Stimulated activated CD4-positive, alpha-beta T cell treated with anti-CD3 and anti-CD28 coated beads, TNF-alpha, amount 100 ng/mL, for 1 hour (primary cell): ENCODE data around the gene TK2.
A peak's percentile ranks its signal among the peaks of the same experiment; 100 is the strongest.

Source experiments
- DNase-seq, 3 donors: peaks; one replicate each; pipeline ENCODE4 v3.0.0-alpha.2; 2020; ENCODE audit warnings: low read depth in 3 of 3, low spot score in 1 of 3

TK2 gene

DNA sequence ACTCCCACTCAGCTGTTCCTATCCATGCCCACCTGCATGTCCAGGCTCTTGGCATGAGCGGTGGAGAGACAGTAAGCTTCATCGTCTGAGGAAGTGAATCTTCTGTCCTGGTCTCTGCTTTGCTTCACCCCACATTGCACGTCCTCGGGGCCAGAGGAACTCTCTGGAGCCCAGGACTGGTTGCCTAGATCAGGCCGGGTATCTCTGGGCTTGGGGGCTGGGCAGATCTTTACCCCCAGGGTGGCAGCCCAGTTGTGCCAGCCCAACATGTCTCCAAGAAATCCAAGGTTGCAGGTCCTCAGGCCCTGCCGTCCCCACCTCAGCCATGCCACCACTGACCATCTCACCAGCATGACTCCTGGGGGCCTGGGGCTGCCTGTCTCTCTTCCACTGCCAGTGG is 64.5 kb downstream of the TK2 start:
- no peak for DNase-seq

DNA sequence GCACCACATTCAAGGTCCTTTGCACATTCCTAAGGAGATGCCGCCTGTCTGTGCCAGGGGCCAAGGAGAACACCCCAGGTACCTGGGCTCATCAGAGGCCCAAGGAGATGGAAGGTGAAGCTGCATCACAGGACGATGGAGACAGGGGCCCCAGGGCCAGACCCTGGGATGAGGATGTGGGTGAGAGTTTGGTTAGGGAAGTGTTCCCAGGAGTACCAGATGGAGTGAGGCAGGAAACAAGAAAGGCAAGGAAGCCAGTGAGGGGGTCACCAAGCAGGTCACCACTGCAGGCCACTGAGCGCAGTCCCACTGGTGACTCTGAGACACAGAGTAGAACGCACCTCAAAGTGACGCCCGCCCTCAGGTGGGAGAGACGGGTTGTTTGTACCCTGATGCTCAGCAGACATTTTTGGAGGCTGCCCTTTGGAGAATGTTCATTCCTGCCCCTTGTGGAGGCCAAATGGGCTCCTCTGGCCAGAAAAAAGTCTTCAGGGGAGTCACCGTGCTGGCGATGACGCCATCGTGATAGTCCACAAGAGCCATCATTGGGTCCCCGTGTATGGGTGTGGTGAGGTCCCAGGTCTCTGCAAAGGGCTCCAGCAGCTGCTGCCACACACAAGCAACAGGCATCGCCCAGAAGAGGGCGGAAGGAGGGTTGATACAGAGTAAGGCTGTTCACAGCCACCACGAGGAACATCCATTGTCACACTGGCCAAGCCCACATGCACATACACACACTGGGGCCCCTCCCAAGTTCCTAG is 65.3 kb downstream of the TK2 start:
- DNase-seq, result no peak

DNA sequence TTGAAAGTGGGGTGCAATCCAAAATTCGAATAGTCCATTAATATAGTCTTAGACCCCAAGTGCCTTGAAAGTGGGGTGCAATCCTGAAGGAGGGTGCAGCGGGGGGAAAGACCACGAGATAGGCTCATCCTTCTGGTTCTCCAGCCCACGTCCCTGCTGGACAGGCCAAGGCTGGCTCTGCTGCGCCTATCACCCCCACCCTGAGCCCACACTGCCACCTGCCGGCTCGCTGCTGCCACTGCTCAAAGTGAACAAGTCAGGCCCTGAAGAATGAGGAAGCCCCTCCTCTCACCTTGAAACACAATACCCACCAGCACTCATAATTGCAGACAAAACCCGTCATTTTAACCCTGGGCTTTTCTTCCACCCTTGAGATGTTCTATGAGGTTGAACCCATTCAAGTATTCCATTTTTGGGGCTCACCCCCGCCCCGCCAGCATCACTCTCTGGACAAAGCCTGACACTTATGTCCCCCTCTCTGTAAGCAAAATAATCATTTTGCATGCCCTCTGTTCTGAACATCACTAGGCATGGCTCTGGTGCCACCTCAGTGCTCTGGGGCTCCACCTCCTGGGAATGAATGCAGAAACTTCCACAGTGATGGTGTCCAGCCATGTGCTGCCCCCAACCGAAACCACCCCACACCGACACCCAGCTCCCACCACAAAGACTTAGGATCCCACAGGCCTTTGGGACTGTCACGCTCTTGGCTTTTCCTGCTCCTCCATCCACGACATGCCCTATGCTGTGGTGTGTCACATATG is 66.1 kb downstream of the TK2 start:
- peak; percentile 32 to 69 (median 41) for DNase-seq

DNA sequence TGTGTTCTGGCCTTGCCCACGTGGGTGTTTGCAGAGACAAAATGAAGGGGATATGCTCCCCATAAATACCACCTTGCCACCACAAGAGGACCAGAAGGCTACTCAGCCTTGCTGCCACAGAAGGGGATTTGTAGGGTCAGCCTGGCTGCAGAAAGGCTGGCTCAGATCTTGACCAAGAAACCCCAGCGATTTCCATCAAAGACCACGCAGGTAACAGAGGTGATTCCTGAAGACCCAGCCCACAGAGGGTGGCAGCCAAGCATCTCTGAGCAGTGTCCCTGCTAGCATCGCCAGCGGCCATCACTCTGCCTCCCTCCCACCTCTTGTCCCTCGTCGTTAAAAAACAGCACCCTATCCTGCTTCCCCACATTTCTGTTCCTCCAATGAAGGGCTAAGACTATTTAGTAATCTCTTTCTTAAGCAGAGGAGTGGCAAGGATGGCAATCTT is 68.0 kb downstream of the TK2 start:
- no peak for DNase-seq

DNA sequence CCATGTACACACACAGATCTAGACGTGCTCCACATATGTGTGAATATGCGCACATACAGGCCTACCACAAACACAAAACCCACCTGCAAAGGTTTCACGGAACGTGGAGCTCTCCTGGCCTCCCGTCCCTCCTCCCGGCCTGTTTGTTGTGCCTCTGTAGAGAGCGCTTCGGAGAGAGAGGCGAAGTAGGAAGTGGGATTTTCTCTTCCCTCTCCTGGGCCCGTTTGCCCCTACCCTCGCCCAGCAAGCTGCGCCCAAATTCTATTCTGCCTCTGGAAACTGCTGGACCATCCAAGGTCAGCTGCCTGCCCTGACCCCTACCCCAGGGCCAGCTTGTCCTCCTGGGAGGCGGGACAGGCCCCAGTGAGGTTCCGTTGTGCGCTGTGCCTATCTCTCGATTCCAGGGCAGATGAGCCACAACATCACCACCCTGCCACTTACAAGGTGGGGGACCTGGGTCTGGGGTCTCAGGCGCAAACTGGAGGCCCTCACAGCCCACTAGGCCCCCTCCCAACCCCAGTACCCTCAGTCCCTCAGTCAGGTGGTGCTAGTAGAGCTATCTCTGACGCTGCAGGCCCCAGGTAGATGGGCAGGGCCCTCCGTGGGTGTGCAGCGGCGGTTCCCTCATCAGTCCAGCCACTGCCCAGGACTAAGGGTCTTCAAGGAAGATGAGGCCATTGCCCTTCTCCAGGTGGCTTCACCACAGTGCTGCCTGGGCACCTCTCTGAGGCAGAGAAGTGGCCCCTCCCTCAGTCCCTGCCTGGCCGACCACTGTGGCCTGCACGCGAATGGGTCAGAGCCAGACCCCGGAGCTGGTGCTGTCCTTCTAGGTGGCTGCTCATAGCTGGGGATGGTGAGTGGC is 68.6 kb downstream of the TK2 start:
- no peak for DNase-seq

DNA sequence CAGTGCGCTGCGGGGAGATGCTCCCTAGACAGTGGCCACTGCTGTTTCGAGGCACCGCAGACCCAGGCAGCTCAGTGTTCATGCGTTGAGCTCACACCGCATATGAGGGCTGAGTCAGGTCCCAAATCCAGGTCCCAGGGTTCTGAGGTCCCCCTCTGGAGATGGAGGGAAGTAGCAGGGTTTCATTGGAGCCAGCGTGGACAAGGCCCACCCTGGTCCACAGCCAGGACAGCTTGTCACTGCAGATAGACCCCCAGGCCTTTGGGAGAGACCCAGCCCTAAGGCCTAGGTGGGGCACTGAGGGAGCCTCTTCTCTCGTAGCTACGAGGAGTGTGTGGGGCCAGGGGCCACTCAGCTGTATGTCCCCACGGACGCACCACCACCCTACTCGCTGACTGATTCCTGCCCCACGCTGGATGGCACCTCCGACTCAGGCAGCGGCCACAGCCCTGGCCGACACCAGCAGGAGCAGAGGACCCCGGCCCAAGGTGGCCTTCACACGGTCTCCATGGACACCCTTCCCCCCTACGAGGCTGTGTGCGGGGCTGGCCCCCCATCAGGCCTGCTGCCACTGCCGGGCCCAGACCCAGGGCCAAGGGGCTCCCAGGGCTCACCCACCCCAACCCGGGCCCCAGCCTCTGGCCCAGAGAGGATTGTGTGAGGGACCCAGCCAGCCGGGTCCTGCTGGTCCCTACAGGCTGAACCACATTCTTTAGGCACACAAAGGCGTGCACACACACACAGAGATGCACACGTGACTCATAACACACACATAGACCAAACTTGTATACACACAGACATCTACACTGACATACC is 69.4 kb downstream of the TK2 start:
- no peak for DNase-seq

DNA sequence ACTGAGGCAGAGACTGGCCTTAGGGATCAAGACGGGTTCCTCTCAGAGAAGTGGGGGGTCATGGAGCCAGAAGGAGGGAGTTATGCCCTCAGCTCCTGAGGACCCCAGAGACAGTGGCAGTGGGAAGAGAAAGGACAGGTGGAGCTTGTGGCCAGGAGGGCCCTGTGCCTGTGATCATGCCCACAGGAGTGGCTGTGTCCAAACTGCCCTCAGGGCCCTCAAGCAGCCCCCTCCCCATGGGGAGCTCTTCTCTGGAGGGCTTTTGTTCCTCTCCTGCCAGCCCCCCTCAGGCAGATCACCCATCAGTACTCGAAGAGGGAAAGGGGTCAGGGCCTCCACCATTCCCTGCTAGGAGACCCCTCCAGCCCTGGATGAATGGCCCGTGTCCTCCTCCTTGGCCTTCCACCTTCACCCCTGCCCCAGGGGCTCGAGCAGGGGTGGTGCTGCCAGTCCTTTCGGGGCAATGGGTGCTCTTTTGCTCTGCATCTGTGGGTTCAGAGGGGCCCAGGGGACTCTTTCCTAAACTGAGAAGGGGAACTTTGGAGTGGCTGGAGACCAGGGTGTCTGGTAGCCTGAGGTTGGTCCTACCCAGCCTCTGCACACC is 70.2 kb downstream of the TK2 start:
- no peak for DNase-seq

DNA sequence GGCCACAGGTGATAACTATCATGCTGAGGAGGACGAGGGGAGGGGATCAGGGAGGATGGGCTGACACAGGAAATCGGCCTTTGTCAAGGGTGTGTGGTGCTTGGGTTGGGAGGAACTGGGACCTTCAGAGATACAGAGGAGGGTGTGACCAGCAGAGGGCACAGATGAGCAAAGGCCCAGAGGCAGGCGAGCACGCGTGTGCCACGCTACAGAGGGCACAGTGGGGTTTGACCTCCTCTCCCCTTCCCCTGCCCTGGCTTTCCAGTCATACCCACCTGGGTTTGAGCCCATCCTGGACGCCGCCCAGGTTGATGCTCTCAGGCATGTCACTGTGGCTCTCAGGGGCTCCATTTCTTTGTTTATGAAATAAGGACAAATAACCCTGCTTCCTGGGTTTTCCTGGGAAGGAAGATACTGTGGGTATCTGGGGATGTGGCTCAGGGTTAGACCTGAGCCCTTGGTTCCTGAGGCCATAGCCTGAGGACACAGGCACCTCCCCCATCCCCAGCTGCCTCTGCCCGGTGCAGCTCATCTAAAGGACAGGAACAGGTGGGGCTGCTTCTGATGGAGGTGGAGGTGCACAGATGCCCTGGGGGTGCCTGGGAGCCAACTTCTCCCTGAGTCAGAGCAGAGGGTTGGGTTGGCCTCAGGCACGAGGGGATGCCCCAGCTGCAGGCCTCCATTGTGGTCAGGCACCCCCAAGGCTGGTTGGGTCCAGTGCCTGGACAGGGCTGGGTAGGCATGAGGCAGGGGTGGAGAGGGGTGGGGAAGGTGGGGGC is 71.0 kb downstream of the TK2 start:
- DNase-seq, result peak; percentile 55 to 69 (median 60)

DNA sequence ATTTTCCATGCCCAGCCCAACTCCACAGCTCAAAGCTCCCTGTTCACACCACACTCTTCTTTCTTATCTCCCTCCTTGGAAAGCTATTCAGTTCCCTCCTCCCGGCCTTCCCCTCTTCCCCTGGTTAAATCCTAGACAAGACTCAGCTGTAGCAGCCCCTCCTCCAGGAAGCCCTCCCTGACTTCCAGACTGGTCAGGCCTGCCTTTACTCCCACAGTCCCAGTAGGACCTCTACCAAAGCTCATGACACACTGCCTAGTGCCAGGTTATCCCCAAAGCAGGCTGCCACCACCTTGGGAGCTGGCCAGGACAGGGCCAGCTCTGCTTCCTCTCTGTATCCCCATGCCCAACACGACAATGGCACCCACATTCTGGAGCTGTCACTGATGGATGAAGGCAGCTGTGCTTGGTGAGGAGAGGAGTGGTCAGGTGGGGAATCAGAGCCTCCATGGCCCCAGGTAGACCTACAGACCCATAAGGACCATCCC is 72.8 kb downstream of the TK2 start:
- no peak for DNase-seq

DNA sequence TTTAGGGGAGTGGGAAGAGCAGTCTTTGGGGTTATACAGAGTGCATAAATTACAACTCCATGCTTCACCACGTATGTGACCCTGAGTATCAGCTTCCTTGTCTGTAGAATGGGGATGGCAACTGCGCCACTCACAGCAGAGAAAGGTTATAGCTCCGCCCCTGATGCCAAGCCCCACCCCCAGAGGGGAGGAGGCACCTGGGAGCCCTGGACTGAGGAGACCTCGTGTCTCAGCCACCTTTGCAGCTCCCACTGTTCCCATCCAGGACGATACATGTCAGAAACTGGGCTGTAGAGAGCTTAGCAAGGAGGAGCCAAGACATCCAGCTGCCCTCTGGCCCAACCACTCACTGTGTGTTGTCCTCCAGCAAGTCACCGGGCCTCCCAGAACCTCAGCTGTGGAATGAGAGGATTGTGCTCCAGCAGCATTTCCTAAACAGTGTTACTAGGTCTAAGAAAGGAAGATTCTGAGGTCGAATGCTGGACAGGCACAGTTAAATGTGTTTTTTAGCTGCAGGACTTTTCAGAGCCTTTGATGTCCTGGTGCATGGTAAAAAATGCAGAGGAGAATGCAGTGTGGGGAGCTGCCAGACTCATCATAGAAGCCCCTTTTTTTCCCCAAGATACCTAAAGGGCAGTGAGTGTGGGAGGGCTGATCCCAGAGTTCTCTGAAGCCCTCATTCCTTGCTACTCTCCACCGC is 73.4 kb downstream of the TK2 start:
- peak in 1 of 3 donors; percentile 37 for DNase-seq

DNA sequence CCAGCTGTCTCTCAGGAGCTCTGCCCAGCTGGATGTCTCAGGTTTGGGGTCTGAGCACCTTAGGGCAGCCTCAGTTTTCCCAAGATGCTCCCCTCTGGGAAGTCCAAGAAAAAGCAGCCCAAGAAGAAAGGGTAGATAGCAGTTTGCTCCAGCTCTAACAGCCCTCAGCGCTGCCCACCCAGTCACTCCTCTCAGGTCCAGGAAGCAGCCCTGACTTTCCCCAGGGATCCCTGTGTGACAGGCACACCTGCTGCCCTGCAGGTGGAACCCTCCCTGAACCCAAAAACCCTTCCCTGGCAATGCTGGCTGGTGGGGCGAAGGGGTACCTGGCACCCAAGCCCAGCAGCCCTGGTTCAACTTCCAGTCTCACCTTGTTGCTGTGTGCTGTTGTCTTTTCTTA is 74.7 kb downstream of the TK2 start:
- DNase-seq, result no peak

DNA sequence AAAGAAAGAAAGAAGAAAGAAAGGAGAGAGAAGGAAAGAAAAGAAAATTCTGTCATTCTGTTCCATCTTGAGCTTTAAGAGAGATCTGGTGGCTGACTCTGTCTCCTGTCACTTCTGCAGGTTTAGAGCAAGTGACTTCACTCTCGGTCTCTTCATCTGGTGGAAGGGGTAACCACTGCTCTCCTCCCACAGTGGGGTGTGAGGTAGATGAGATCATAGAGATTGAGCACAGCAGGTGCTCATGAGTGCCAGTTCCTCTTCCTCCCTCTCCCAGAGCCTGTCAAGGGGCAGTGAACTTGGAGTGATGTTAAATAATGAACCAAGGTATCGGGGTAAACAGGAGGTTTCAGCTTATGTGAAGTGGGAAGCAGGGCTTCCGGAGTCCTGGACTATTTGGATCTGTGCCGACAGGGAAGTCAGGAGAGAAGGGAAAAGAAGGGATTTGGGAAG is 75.1 kb downstream of the TK2 start:
- peak in 2 of 3 donors; percentile 10 to 13 for DNase-seq

DNA sequence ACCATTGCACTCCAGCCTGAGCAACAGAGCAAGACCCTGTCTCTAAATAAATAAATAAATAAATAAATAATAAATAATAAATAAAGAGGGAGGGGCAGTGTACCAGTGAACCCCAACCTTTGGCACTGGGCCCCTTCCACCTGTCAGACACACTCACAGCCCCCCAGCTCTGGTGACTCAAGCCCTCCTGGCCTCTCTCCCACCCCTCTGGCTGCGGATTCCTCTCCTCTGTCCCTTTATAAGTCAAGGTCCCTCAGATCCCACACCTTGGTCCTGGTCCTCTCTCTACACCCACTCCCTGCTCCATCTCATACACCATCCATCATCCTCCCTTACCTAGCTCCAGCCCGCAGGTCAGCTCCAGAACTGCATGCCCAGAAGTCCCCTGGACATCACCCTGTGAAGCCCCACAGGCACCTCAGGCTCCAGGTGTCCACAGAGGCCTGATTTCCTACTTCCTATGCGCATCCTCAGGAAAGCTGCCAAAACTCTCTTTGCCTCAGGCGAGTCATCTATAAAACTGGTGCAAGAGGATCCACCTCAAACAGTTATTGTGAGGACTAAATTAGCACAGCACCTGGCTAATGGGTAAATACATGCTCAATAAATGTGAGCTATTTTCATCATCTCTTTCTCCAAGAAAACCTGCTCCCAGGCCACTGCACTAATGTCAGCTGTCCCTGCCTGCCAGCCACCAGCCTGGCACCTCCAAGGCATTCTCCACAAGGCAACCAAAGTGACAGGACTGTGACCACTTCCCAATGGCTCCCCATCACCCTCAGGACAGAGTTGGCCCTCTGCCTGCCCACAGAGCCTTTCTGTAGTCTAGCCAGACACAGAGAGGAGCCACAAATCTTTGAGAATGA is 76.0 kb downstream of the TK2 start:
- DNase-seq, result no peak

DNA sequence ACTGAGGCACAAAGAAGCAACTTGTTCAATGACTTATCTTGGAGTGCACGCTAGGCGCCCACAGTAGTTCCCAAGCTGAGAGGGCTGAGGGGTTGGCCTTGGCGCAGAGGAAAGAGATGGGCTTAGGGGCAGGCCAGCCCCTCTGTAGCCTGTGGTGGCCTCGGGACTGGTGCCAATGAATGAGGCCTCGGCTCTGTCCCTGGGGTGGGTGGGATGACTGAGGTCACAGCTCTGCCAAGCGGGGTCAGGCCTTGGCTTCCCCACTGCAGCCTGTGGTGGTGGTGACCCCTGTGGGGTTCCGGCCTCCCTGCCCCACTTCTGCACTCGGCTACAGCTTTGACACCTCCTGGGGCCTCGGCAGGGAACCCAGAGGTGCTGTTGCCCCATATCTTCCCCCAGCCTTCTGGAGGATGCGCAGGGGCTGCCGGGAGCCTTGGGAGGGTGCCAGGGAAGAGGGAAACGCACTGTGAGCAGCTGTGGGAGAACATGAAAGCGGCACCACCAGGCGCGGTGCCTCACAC is 76.8 kb downstream of the TK2 start:
- DNase-seq, result no peak

DNA sequence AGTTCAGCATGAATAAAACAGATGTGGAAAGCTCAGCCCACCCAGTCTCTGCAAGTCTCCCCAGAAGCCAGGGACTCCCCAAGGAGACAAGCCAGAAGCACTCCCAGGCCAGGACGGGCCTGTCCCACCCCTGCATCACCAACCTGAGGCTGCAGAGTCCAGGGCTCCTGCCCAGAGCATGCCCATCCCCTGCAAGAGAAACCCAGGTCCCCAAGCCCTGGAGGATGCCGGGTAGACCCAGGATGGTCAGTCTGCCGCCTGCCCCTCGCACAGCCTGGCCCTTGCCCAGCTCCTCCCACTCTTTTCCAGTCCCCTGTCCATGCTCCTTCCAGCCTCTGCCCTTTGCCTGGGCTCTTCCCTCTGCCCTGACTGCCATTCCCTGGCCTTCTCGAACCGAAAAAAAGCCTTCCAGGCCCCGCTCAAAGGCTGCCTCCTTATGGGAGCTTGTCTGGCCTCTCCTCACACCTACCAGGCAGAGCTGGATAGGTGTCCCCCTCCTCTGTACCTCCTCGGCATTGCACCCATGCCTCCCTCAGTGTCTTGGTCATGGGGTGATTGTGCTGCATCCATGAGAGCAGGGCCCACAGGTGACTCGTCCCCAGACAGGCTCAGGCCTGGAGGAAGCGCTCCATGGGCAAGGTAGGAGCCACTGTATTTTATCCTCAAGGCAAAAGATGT is 78.1 kb downstream of the TK2 start:
- DNase-seq, result no peak

DNA sequence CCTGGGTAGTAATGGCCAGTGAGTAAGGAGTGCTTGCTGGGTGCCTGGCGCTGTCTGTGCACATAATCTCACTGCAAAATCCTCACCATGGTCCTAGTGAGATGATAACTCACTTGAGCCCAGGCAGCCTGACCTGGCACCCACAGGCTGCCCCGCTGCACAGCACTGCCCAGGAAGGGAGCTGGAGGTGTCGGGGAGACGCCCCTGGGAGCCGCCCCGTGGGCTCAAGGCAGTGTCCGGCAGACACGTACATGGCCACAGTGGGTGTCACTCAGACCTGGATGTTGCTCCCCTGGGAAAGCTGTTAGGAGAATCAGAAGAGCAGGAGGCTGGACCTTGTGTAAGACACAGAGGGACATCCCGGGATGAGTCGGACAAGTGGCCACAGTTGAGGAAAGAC is 78.7 kb downstream of the TK2 start:
- no peak for DNase-seq

DNA sequence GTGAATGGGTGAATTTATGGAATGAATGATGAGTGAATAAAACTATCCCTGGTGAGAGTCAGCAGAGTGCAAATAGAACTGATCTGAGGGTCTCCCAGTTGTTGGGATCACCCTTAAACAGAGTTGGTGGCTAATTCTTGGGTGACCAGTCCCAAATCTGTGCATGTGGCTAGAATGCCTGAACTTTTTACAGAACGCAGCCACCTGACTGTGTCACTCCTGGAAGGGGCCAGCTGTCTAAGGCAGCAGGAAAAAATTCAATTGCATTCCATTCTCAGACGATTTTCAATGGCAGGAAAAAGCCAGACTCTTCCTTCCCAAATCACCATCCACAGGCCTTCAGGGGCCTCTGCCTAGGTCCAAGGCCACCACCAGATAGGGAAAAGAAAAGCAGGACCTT is 79.4 kb downstream of the TK2 start:
- no peak for DNase-seq
